Cardiac muscle cell (in vitro differentiated cells and primary cell): ENCODE data around the gene MS4A13. TPM values are rescaled to one million over a fixed set of nuclear protein-coding genes. Genes with fewer than 3 reads are reported as not detected.
"Not testable (repeated sequence)": the region's sequence is repeated elsewhere in the genome, so short reads cannot be mapped to it uniquely, and the experiment has no call there.

Source experiments
- DNase-seq, 2 donors: peaks; one replicate each; pipeline versions ENCODE4 v3.0.0 to v3.0.0-alpha.2; 2010 to 2017; ENCODE audit warnings: low read depth in 1 of 2, low spot score in 1 of 2
- H3K27ac ChIP-seq: fragments of 200-600 bp; sonication (generic); 2 replicates; pipeline ENCODE4 v1.5.1; 2016
- H3K27me3 ChIP-seq: fragments of 200-600 bp; sonication (generic); 2 replicates; pipeline ENCODE4 v1.6.0; 2016; ENCODE audit warnings: control low read depth
- H3K36me3 ChIP-seq: fragments of 200-600 bp; sonication (generic); 2 replicates; pipeline ENCODE4 v1.5.1; 2016; ENCODE audit warnings: control low read depth
- H3K4me1 ChIP-seq: fragments of 200-600 bp; sonication (generic); 2 replicates; pipeline ENCODE4 v1.8.1; 2017; ENCODE audit warnings: low read depth, mild to moderate bottlenecking, mixed run types
- H3K4me3 ChIP-seq: fragments of 200-600 bp; sonication (generic); 2 replicates; pipeline ENCODE4 v1.5.1; 2016; ENCODE audit warnings: mild to moderate bottlenecking
- H3K9me3 ChIP-seq: fragments of 200-600 bp; sonication (generic); 2 replicates; pipeline ENCODE4 v1.5.1; 2017; ENCODE audit warnings: low read depth, mild to moderate bottlenecking, control low read depth
- polyA plus RNA-seq: library from polyadenylated mRNA; unstranded; fragments of >200 nt; fragmentation: Nextera tagmentation; extraction: Ambion mirVana; gene quantifications from 2 replicates; pipeline ENCODE4 v1.2.1, GENCODE V29; 2016
- total RNA-seq: library from RNA; depleted of rRNA; stranded (reverse); fragments of >200 nt; gene quantifications from 2 replicates; pipeline ENCODE4 v1.2.3, GENCODE V29; 2016
- TF ChIP-seq, protein P1 (sequence below): IDR thresholded peaks from 2 replicates; pipeline ENCODE4 v1.5.1; 2012; ENCODE audit warnings: low read depth, mild to moderate bottlenecking, low read length

The MS4A13 gene
- total and polyA plus RNA-seq, 2 experiments from 2014 or later, result not detected

DNA sequence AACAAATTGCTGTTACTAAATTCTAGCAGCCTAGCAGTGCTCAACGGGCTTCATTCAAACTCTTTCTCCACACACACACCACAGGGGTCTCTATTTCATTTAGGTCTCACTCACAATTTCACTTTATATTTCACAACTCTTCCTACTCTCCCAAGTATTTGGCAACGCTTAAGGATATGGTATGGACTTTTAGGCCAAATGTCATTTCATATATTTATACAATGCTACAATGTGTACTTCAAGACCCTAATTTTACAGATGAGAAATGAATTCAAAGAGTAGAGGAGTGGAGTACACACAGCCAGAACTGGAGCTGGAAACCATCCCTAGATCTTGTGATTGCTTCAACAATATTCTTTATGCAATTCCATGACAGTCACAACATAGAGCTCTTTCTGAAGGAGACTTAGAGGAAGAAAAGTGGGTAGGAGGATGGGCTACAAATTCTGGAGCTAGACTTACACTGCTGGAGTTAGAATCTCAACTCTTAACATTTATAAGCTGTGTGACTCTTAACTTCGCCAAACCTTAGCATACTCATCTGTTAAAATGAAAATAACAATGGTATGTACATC, 2.5 kb upstream of the MS4A13 start:
- no peak overlapping the region for H3K27ac ChIP-seq
- no peaks in the 10 kb centered on the region for H3K36me3 ChIP-seq
- H3K27me3 ChIP-seq, result no peaks in the 10 kb centered on the region
- no peak overlapping the region for H3K4me3 ChIP-seq
- no peaks in the 10 kb centered on the region for H3K9me3 ChIP-seq
- no peak for DNase-seq
- TF ChIP-seq, protein P1, sequence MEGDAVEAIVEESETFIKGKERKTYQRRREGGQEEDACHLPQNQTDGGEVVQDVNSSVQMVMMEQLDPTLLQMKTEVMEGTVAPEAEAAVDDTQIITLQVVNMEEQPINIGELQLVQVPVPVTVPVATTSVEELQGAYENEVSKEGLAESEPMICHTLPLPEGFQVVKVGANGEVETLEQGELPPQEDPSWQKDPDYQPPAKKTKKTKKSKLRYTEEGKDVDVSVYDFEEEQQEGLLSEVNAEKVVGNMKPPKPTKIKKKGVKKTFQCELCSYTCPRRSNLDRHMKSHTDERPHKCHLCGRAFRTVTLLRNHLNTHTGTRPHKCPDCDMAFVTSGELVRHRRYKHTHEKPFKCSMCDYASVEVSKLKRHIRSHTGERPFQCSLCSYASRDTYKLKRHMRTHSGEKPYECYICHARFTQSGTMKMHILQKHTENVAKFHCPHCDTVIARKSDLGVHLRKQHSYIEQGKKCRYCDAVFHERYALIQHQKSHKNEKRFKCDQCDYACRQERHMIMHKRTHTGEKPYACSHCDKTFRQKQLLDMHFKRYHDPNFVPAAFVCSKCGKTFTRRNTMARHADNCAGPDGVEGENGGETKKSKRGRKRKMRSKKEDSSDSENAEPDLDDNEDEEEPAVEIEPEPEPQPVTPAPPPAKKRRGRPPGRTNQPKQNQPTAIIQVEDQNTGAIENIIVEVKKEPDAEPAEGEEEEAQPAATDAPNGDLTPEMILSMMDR, result no peak
- no peaks in the 10 kb centered on the region for H3K4me1 ChIP-seq

GRCh38 chr11:60513496-60514460, 1.4 kb upstream of the MS4A13 start:
- no peak for DNase-seq
- Histone ChIP-seq H3K36me3 (no peaks in the 10 kb centered on the region), H3K27me3 (no peaks in the 10 kb centered on the region), H3K4me1 (no peaks in the 10 kb centered on the region), H3K4me3 (no peak overlapping the region), H3K27ac (no peak overlapping the region), H3K9me3 (no peaks in the 10 kb centered on the region)
- TF ChIP-seq, protein P1, result no peak

GRCh38 chr11:60528465-60528864, 13.3 kb downstream of the MS4A13 start:
- H3K27ac ChIP-seq, result no peak overlapping the region
- TF ChIP-seq, protein P1, result no peak
- no peaks in the 10 kb centered on the region for H3K9me3 ChIP-seq
- H3K4me3 ChIP-seq, result no peak overlapping the region
- no peaks in the 10 kb centered on the region for H3K27me3 ChIP-seq
- no peak for DNase-seq
- H3K36me3 ChIP-seq, result no peaks in the 10 kb centered on the region
- H3K4me1 ChIP-seq, result no peaks in the 10 kb centered on the region

- no peaks in the 10 kb centered on the region for H3K36me3 ChIP-seq
- no peak overlapping the region for H3K27ac ChIP-seq
- no peak for DNase-seq
- no peaks in the 10 kb centered on the region for H3K27me3 ChIP-seq
- no peaks in the 10 kb centered on the region for H3K4me1 ChIP-seq
- H3K9me3 ChIP-seq, result no peaks in the 10 kb centered on the region
- no peak overlapping the region for H3K4me3 ChIP-seq
- TF ChIP-seq, protein P1, result no peak
These were observed 13.7 kb downstream of the MS4A13 start for GRCh38 chr11:60528934-60529333.

DNA sequence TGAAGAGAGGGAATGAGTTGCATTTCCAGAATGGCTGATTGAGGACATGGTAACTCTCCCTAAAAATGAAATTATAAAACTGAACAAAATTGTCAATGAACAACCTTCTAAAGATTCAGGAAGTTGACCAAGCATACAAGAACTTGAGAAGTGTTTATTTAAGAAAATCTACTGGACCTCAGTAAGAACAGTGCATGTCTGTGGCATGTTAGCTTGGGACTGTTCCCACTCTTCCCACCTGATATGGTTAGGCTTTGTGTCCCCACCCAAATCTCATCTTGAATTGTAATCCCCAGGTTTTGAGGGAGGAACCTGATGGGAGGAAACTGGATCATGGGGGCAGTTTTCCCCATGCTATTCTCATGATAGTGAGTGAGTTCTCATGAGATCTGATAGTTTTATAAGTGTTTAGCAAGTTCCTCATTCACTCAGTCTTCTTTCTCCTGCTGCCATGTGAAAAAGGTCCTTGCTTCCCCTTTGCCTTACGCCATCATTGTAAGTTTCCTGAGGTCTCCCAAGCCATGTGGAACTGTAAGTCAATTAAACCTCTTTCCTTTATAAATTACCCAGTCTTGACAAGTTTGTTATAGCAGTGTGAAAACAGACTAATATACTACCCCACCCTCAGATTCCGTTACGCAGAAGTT, 15.4 kb downstream of the MS4A13 start:
- H3K36me3 ChIP-seq, result no peaks in the 10 kb centered on the region
- no peak overlapping the region for H3K4me3 ChIP-seq
- H3K4me1 ChIP-seq, result no peaks in the 10 kb centered on the region
- no peak for DNase-seq
- H3K27ac ChIP-seq, result no peak overlapping the region
- no peaks in the 10 kb centered on the region for H3K9me3 ChIP-seq
- TF ChIP-seq, protein P1, result no peak
- no peaks in the 10 kb centered on the region for H3K27me3 ChIP-seq

DNA sequence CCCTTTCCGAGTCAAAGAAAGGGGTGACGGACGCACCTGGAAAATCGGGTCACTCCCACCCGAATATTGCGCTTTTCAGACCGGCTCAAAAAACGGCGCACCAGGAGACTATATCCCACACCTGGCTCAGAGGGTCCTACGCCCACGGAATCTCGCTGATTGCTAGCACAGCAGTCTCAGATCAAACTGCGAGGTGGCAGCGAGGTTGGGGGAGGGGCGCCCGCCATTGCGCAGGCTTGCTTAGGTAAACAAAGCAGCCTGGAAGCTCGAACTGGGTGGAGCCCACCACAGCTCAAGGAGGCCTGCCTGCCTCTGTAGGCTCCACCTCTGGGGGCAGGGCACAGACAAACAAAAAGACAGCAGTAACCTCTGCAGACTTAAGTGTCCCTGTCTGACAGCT, 17.2 kb downstream of the MS4A13 start:
- not testable (repeated sequence) for DNase-seq, H3K9me3 ChIP-seq, H3K27me3 ChIP-seq, H3K36me3 ChIP-seq, H3K27ac ChIP-seq, H3K4me1 ChIP-seq, H3K4me3 ChIP-seq

GRCh38 chr11:60538627-60539026, 23.4 kb downstream of the MS4A13 start:
- H3K9me3 ChIP-seq, H3K27ac ChIP-seq, H3K4me3 ChIP-seq, H3K4me1 ChIP-seq, DNase-seq, H3K27me3 ChIP-seq, H3K36me3 ChIP-seq: not testable (repeated sequence)
